CD14-positive monocyte (primary cell): ENCODE data around the gene BANK1. TPM values are rescaled to one million over a fixed set of nuclear protein-coding genes. Genes with fewer than 3 reads are reported as not detected.

Source experiments
- DNase-seq, 3 donors: peaks; one replicate each; pipeline ENCODE4 v3.0.0-alpha.2; 2011 to 2022
- H2AFZ ChIP-seq: 2 replicates; pipeline ENCODE4 v1.6.0; 2012; ENCODE audit warnings: mild to moderate bottlenecking, low read depth, low read length, inconsistent platforms; ENCODE audit not compliant: insufficient read depth, poor library complexity, severe bottlenecking
- H3K27ac ChIP-seq, 2 donors: 1 replicate in 1 of 2; 2 replicates in 1 of 2; pipeline ENCODE4 v1.5.1; 2012 to 2013; ENCODE audit warnings: low read length in 2 of 2, control low read depth in 1 of 2, inconsistent platforms in 1 of 2, low read depth in 1 of 2, mild to moderate bottlenecking in 1 of 2
- H3K27me3 ChIP-seq, 2 donors: one replicate each; pipeline versions ENCODE4 v1.6.0 to v1.6.1; 2011 to 2013; ENCODE audit warnings: low read length in 2 of 2; ENCODE audit not compliant: control insufficient read depth in 2 of 2, insufficient read depth in 2 of 2
- H3K36me3 ChIP-seq, 2 donors: replicated peaks in 1 of 2; 1 replicate in 1 of 2; 2 replicates in 1 of 2; pipeline versions ENCODE4 v1.5.1 to v1.6.1; 2012 to 2013; ENCODE audit warnings: low read length in 2 of 2, control low read depth in 1 of 2, inconsistent platforms in 1 of 2, mild to moderate bottlenecking in 1 of 2; ENCODE audit not compliant: insufficient read depth in 2 of 2, control insufficient read depth in 1 of 2
- H3K4me1 ChIP-seq, 2 donors: 1 replicate in 1 of 2; 2 replicates in 1 of 2; pipeline versions ENCODE4 v1.5.1 to v1.6.1; 2012 to 2013; ENCODE audit warnings: low read length in 2 of 2, control low read depth in 1 of 2, inconsistent platforms in 1 of 2, mild to moderate bottlenecking in 1 of 2, moderate library complexity in 1 of 2; ENCODE audit not compliant: insufficient read depth in 2 of 2, control insufficient read depth in 1 of 2
- H3K4me2 ChIP-seq: replicated peaks from 2 replicates; pipeline ENCODE3; 2012; ENCODE audit warnings: low read length, moderate library complexity, mild to moderate bottlenecking; ENCODE audit not compliant: poor library complexity, severe bottlenecking; ENCODE audit errors: extremely low read depth
- H3K4me3 ChIP-seq, 3 experiments: fragments of 200-600 bp in 1 of 3; sonication (generic) in 1 of 3; replicated peaks in 1 of 3; 1 replicate in 2 of 3; 2 replicates in 1 of 3; pipeline ENCODE4 v1.5.1; 2011 to 2013; ENCODE audit warnings: low read length in 3 of 3, mild to moderate bottlenecking in 3 of 3, control low read depth in 2 of 3, low read depth in 2 of 3, inconsistent platforms in 1 of 3, moderate library complexity in 1 of 3
- H3K79me2 ChIP-seq: 2 replicates; pipeline ENCODE4 v1.6.0; 2012; ENCODE audit warnings: mild to moderate bottlenecking, control low read depth, inconsistent platforms, low read length, moderate library complexity; ENCODE audit not compliant: insufficient read depth
- H3K9ac ChIP-seq: 2 replicates; pipeline ENCODE4 v1.6.0; 2017; ENCODE audit warnings: low read length, mild to moderate bottlenecking; ENCODE audit not compliant: insufficient read depth, poor library complexity, severe bottlenecking
- H3K9me3 ChIP-seq, 2 donors: replicated peaks in 1 of 2; 1 replicate in 1 of 2; 2 replicates in 1 of 2; pipeline versions ENCODE4 v1.5.1 to v1.6.1; 2012 to 2013; ENCODE audit warnings: low read length in 2 of 2, control low read depth in 1 of 2; ENCODE audit not compliant: control insufficient read depth in 1 of 2, insufficient read depth in 1 of 2
- H4K20me1 ChIP-seq: 2 replicates; pipeline ENCODE4 v1.6.0; 2012; ENCODE audit warnings: mild to moderate bottlenecking, low read length, control low read depth, moderate library complexity; ENCODE audit not compliant: insufficient read depth
- H3K27ac Mint-ChIP-seq, 7 donors: one replicate each; pipeline ENCODE4 v1.8.0; 2020; ENCODE audit warnings: mild to moderate bottlenecking in 7 of 7, mixed read lengths in 7 of 7, moderate library complexity in 6 of 7, inconsistent platforms in 2 of 7
- H3K27me3 Mint-ChIP-seq, 3 donors: one replicate each; pipeline ENCODE4 v1.8.0; 2021 to 2022; ENCODE audit warnings: low read depth in 3 of 3, mild to moderate bottlenecking in 3 of 3, mixed read lengths in 3 of 3, moderate library complexity in 3 of 3, inconsistent platforms in 1 of 3
- H3K36me3 Mint-ChIP-seq, 2 donors: one replicate each; pipeline ENCODE4 v1.8.0; 2020; ENCODE audit warnings: mixed read lengths in 2 of 2, inconsistent platforms in 1 of 2, mild to moderate bottlenecking in 1 of 2
- H3K4me1 Mint-ChIP-seq: one replicate; pipeline ENCODE4 v1.8.0; 2020; ENCODE audit warnings: mild to moderate bottlenecking, mixed read lengths
- H3K4me3 Mint-ChIP-seq, 2 donors: one replicate each; pipeline ENCODE4 v1.8.0; 2020; ENCODE audit warnings: mild to moderate bottlenecking in 2 of 2, mixed read lengths in 2 of 2, moderate library complexity in 1 of 2
- H3K9me3 Mint-ChIP-seq, 7 donors: one replicate each; pipeline ENCODE4 v1.8.0; 2020 to 2022; ENCODE audit warnings: mixed read lengths in 7 of 7, mild to moderate bottlenecking in 6 of 7, moderate library complexity in 6 of 7, inconsistent platforms in 2 of 7
- WGBS: methylation state at CpG from one replicate; pipeline ENCODE4 v1.1.5; 2013; ENCODE audit warnings: missing lambda C conversion rate; ENCODE audit not compliant: insufficient coverage; 5-methylcytosine and 5-hydroxymethylcytosine counted together
- intact Hi-C, 2 donors: fragments of 100-400 bp; cut with micrococcal nuclease; formaldehyde crosslinking; loops; one replicate each; pipeline versions ENCODE4 v1.15.0 to v1.15.1; 2023
- polyA plus RNA-seq, 3 donors: library from polyadenylated mRNA; depleted of rRNA in 1 of 3; unstranded in 2 of 3; stranded (reverse) in 1 of 3; fragments of 300-500 nt in 2 of 3; fragments of >200 nt in 1 of 3; fragmentation: Illumina TruSeq in 2 of 3; gene quantifications; 1 replicate in 2 of 3; 2 replicates in 1 of 3; pipeline ENCODE4 v1.2.3, GENCODE V29; 2012 to 2021
- TF ChIP-seq, protein P1 (sequence below): fragments of 200-600 bp; IDR thresholded peaks from one replicate; pipeline ENCODE4 v1.8.0; 2022; ENCODE audit warnings: antibody characterized with exemption, mild to moderate bottlenecking

The BANK1 gene
- polyA plus RNA-seq, 3 donors: 2.6 to 5.2 (median 2.9) TPM

GRCh38 chr4:101977076-101977475, 186.5 kb downstream of the BANK1 start:
- Mint-ChIP-seq H3K27ac (no peak overlapping the region), H3K4me1 (peaks cover 5% of the 10 kb centered on the region), H3K4me3 (no peak overlapping the region), H3K36me3 (no peaks in the 10 kb centered on the region), H3K9me3 (no peaks in the 10 kb centered on the region), H3K27me3 (no peaks in the 10 kb centered on the region)
- Histone ChIP-seq H3K4me2 (no peak overlapping the region), H4K20me1 (no peaks in the 10 kb centered on the region), H3K27me3 (no peaks in the 10 kb centered on the region), H3K79me2 (no peaks in the 10 kb centered on the region), H3K36me3 (no peaks in the 10 kb centered on the region), H3K9me3 (no peaks in the 10 kb centered on the region), H3K4me1 (no peaks in the 10 kb centered on the region), H3K27ac (no peak overlapping the region), H3K9ac (no peak overlapping the region), H2AFZ (no peak overlapping the region), H3K4me3 (no peak overlapping the region)
- TF ChIP-seq, protein P1, sequence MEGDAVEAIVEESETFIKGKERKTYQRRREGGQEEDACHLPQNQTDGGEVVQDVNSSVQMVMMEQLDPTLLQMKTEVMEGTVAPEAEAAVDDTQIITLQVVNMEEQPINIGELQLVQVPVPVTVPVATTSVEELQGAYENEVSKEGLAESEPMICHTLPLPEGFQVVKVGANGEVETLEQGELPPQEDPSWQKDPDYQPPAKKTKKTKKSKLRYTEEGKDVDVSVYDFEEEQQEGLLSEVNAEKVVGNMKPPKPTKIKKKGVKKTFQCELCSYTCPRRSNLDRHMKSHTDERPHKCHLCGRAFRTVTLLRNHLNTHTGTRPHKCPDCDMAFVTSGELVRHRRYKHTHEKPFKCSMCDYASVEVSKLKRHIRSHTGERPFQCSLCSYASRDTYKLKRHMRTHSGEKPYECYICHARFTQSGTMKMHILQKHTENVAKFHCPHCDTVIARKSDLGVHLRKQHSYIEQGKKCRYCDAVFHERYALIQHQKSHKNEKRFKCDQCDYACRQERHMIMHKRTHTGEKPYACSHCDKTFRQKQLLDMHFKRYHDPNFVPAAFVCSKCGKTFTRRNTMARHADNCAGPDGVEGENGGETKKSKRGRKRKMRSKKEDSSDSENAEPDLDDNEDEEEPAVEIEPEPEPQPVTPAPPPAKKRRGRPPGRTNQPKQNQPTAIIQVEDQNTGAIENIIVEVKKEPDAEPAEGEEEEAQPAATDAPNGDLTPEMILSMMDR: no peak
- DNase-seq: no peak
- WGBS: no CpG with 5 or more reads among the region's 2 CpGs
- intact Hi-C loops: no loop called here

GRCh38 chr4:101981756-101982155, 191.2 kb downstream of the BANK1 start:
- Histone ChIP-seq H3K4me2 (no peak overlapping the region), H3K79me2 (no peaks in the 10 kb centered on the region), H3K4me3 (no peak overlapping the region), H3K36me3 (no peaks in the 10 kb centered on the region), H3K9me3 (no peaks in the 10 kb centered on the region), H3K27ac (no peak overlapping the region), H2AFZ (no peak overlapping the region), H3K4me1 (no peaks in the 10 kb centered on the region), H3K27me3 (no peaks in the 10 kb centered on the region), H3K9ac (no peak overlapping the region), H4K20me1 (no peaks in the 10 kb centered on the region)
- no CpG with 5 or more reads among the region's 1 CpG for WGBS
- intact Hi-C loops: no loop called here
- Mint-ChIP-seq H3K4me1 (peaks cover 5% of the 10 kb centered on the region), H3K36me3 (no peaks in the 10 kb centered on the region), H3K27ac (peak overlapping the region in 1 of 7 donors; percentile 12), H3K4me3 (no peak overlapping the region), H3K9me3 (peaks cover 0 to 2% (median 0%) of the 10 kb centered on the region in 7 donors), H3K27me3 (no peaks in the 10 kb centered on the region)
- no peak for DNase-seq
- TF ChIP-seq, protein P1: no peak
